ENCODE measurements around the gene TANGO6.

The TANGO6 gene

GRCh38 chr16:68995011-68995504 is 151.7 kb downstream of the TANGO6 start:
- in situ Hi-C loops (cut with MboI; ENCODE audit: low sequenced_read_pairs), result no loop called here

GRCh38 chr16:68997564-68997963 is 154.2 kb downstream of the TANGO6 start:
- in situ Hi-C loops (cut with MboI; ENCODE audit: low sequenced_read_pairs), result no loop called here

GRCh38 chr16:68999114-68999513 is 155.8 kb downstream of the TANGO6 start:
- in situ Hi-C loops (cut with MboI; ENCODE audit: low sequenced_read_pairs), result no loop called here

GRCh38 chr16:69003500-69003899 is 160.2 kb downstream of the TANGO6 start:
- in situ Hi-C loops (cut with MboI; ENCODE audit: low sequenced_read_pairs), result no loop called here

- in situ Hi-C loops (cut with MboI; ENCODE audit: low sequenced_read_pairs), result no loop called here
Measured at GRCh38 chr16:69005641-69006355, 162.5 kb downstream of the TANGO6 start.

GRCh38 chr16:69012906-69013305 is 169.6 kb downstream of the TANGO6 start:
- in situ Hi-C loops (cut with MboI; ENCODE audit: low sequenced_read_pairs), result no loop called here

- in situ Hi-C loops (cut with MboI; ENCODE audit: low sequenced_read_pairs), result no loop called here
Measured at GRCh38 chr16:69013991-69014390, 170.7 kb downstream of the TANGO6 start.

GRCh38 chr16:69014811-69015210 is 171.5 kb downstream of the TANGO6 start:
- in situ Hi-C loops (cut with MboI; ENCODE audit: low sequenced_read_pairs), result no loop called here

- in situ Hi-C loops (cut with MboI; ENCODE audit: low sequenced_read_pairs), result no loop called here
Measured at GRCh38 chr16:69017036-69017783, 173.9 kb downstream of the TANGO6 start.

GRCh38 chr16:69019811-69020210 is 176.5 kb downstream of the TANGO6 start:
- in situ Hi-C loops (cut with MboI; ENCODE audit: low sequenced_read_pairs), result no loop called here

GRCh38 chr16:69029121-69029520 is 185.8 kb downstream of the TANGO6 start:
- in situ Hi-C loops (cut with MboI; ENCODE audit: low sequenced_read_pairs), result no loop called here

- in situ Hi-C loops (cut with MboI; ENCODE audit: low sequenced_read_pairs), result no loop called here
Measured at GRCh38 chr16:69031877-69032301, 188.6 kb downstream of the TANGO6 start.

- in situ Hi-C loops (cut with MboI; ENCODE audit: low sequenced_read_pairs), result no loop called here
Measured at GRCh38 chr16:69033151-69033949, 190.0 kb downstream of the TANGO6 start.

- in situ Hi-C loops (cut with MboI; ENCODE audit: low sequenced_read_pairs), result no loop called here
Measured at GRCh38 chr16:69035375-69035774, 192.0 kb downstream of the TANGO6 start.

- in situ Hi-C loops (cut with MboI; ENCODE audit: low sequenced_read_pairs), result no loop called here
Measured at GRCh38 chr16:69036399-69037091, 193.2 kb downstream of the TANGO6 start.

GRCh38 chr16:69037373-69038160 is 194.2 kb downstream of the TANGO6 start:
- in situ Hi-C loops (cut with MboI; ENCODE audit: low sequenced_read_pairs), result no loop called here

- in situ Hi-C loops (cut with MboI; ENCODE audit: low sequenced_read_pairs), result no loop called here
Measured at GRCh38 chr16:69039333-69039941, 196.1 kb downstream of the TANGO6 start.

- in situ Hi-C loops (cut with MboI; ENCODE audit: low sequenced_read_pairs), result no loop called here
Measured at GRCh38 chr16:69040144-69040909, 197.0 kb downstream of the TANGO6 start.
